H1 (cell line): ENCODE results near the gene RNF13. TPM values are rescaled to one million over a fixed set of nuclear protein-coding genes. Genes with fewer than 3 reads are reported as not detected.

Experiments
- CTCF ChIA-PET: fragments of 300-600 bp; sonication (Branson Sonifier 250); formaldehyde crosslinking; loops from one replicate; lab custom pipeline; 2021; ENCODE audit not compliant: partially characterized antibody; lab: Charles Lee
- POLR2A ChIA-PET: fragments of 300-600 bp; sonication (Branson Sonifier 250); formaldehyde crosslinking; loops from one replicate; lab custom pipeline; 2021; ENCODE audit warnings: inconsistent platforms; ENCODE audit not compliant: partially characterized antibody; lab: Charles Lee
- DNase-seq, 2 experiments: peaks; one replicate each; pipeline versions ENCODE4 v3.0.0 to v3.0.0-alpha.2; 2010 to 2022; ENCODE audit warnings: low spot score in 2 of 2, low read depth in 1 of 2, mixed read lengths in 1 of 2
- FAIRE-seq: peaks from 2 replicates; lab custom pipeline; 2011; peaks lifted over from hg19 to GRCh38; lab: Jason Lieb, UNC
- H2AFZ ChIP-seq: 2 replicates; pipeline ENCODE4 v1.8.1; 2012; ENCODE audit warnings: low read length, inconsistent platforms
- H2AK5ac ChIP-seq: 2 replicates; pipeline ENCODE4 v1.6.1; 2013; ENCODE audit warnings: low read depth, low read length
- H2BK120ac ChIP-seq: replicated peaks from 2 replicates; pipeline ENCODE3; 2013; ENCODE audit warnings: low read depth, low read length, inconsistent platforms
- H2BK12ac ChIP-seq: 2 replicates; pipeline ENCODE4 v1.6.1; 2013; ENCODE audit warnings: low read depth, low read length
- H2BK15ac ChIP-seq: 2 replicates; pipeline ENCODE4 v1.6.1; 2013; ENCODE audit warnings: low read length
- H2BK20ac ChIP-seq: 2 replicates; pipeline ENCODE4 v1.6.1; 2013; ENCODE audit warnings: low read length
- H2BK5ac ChIP-seq: 2 replicates; pipeline ENCODE4 v1.6.1; 2013; ENCODE audit warnings: low read depth, low read length
- H3K14ac ChIP-seq: 2 replicates; pipeline ENCODE4 v1.6.1; 2013; ENCODE audit warnings: inconsistent platforms; ENCODE audit not compliant: insufficient read length
- H3K18ac ChIP-seq: 2 replicates; pipeline ENCODE4 v1.6.1; 2013; ENCODE audit warnings: low read length; ENCODE audit errors: extremely low read depth
- H3K23ac ChIP-seq: 2 replicates; pipeline ENCODE4 v1.6.1; 2013; ENCODE audit warnings: inconsistent platforms; ENCODE audit not compliant: insufficient read length
- H3K23me2 ChIP-seq: 2 replicates; pipeline ENCODE4 v1.6.1; 2013; ENCODE audit warnings: low read depth, low read length
- H3K27ac ChIP-seq: 2 replicates; pipeline ENCODE4 v1.6.1; 2011; ENCODE audit warnings: low read depth, low read length, inconsistent platforms
- H3K27me3 ChIP-seq, 4 experiments: replicated peaks in 1 of 4; 1 replicate in 1 of 4; 2 replicates in 3 of 4; pipeline versions ENCODE4 v1.6.1 to v1.8.1; 2011 to 2013; ENCODE audit warnings: low read length in 3 of 4, mild to moderate bottlenecking in 3 of 4, inconsistent platforms in 2 of 4, mixed read lengths in 2 of 4, moderate library complexity in 1 of 4; ENCODE audit not compliant: control insufficient read depth in 3 of 4, insufficient read depth in 3 of 4; ENCODE audit errors: extremely low read depth in 1 of 4
- H3K36me3 ChIP-seq, 4 experiments: 2 replicates each; pipeline versions ENCODE4 v1.6.1 to v1.8.1; 2011 to 2013; ENCODE audit warnings: mild to moderate bottlenecking in 4 of 4, low read length in 3 of 4, moderate library complexity in 2 of 4, control low read depth in 1 of 4, inconsistent platforms in 1 of 4; ENCODE audit not compliant: insufficient read depth in 4 of 4, control insufficient read depth in 2 of 4
- H3K4ac ChIP-seq: replicated peaks from 2 replicates; pipeline ENCODE3; 2013; ENCODE audit warnings: low read length, low read depth, mixed read lengths, inconsistent platforms; ENCODE audit not compliant: insufficient read length
- H3K4me1 ChIP-seq, 4 experiments: replicated peaks in 1 of 4; 1 replicate in 1 of 4; 2 replicates in 3 of 4; pipeline versions ENCODE4 v1.6.1 to v1.8.1; 2011 to 2013; ENCODE audit warnings: low read length in 3 of 4, inconsistent platforms in 2 of 4, mixed read lengths in 1 of 4; ENCODE audit not compliant: insufficient read depth in 4 of 4, control insufficient read depth in 3 of 4
- H3K4me2 ChIP-seq, 2 experiments: 2 replicates each; pipeline versions ENCODE4 v1.6.1 to v1.8.1; 2011 to 2013; ENCODE audit warnings: low read depth in 2 of 2, low read length in 2 of 2, control low read depth in 1 of 2, inconsistent platforms in 1 of 2, mild to moderate bottlenecking in 1 of 2; ENCODE audit not compliant: insufficient read depth in 1 of 2
- H3K4me3 ChIP-seq, 4 experiments: fragments of 200-600, 300-600 bp in 1 of 4; sonication (generic), shearing (Covaris generic), sonication (Bioruptor Twin) in 1 of 4; 2 replicates each; pipeline versions ENCODE4 v1.5.1 to v1.8.1; 2011 to 2016; ENCODE audit warnings: low read length in 4 of 4, low read depth in 3 of 4, control low read depth in 2 of 4, inconsistent platforms in 2 of 4, mild to moderate bottlenecking in 2 of 4, mixed read lengths in 1 of 4, moderate library complexity in 1 of 4; ENCODE audit not compliant: insufficient read depth in 2 of 4; ENCODE audit errors: extremely low read depth in 1 of 4
- H3K56ac ChIP-seq: replicated peaks from 2 replicates; pipeline ENCODE3; 2013; ENCODE audit warnings: low read depth, mild to moderate bottlenecking, mixed read lengths, low read length, inconsistent platforms; ENCODE audit not compliant: insufficient read length
- H3K79me1 ChIP-seq: 2 replicates; pipeline ENCODE4 v1.6.1; 2013; ENCODE audit warnings: low read depth, low read length, control low read depth
- H3K79me2 ChIP-seq, 2 experiments: 2 replicates each; pipeline versions ENCODE4 v1.6.1 to v1.8.1; 2012 to 2013; ENCODE audit warnings: low read length in 2 of 2, mild to moderate bottlenecking in 2 of 2, inconsistent platforms in 1 of 2; ENCODE audit not compliant: insufficient read depth in 2 of 2, control insufficient read depth in 1 of 2
- H3K9ac ChIP-seq, 4 experiments: replicated peaks in 1 of 4; 1 replicate in 1 of 4; 2 replicates in 3 of 4; pipeline versions ENCODE4 v1.6.1 to v1.8.1; 2011 to 2013; ENCODE audit warnings: low read depth in 3 of 4, low read length in 3 of 4, control low read depth in 2 of 4, mild to moderate bottlenecking in 2 of 4, moderate library complexity in 2 of 4, inconsistent platforms in 1 of 4; ENCODE audit errors: extremely low read depth in 1 of 4
- H3K9me3 ChIP-seq, 2 experiments: 2 replicates each; pipeline versions ENCODE4 v1.6.1 to v1.8.1; 2012 to 2013; ENCODE audit warnings: mild to moderate bottlenecking in 2 of 2, moderate library complexity in 2 of 2, control low read depth in 1 of 2, inconsistent platforms in 1 of 2, low read depth in 1 of 2, low read length in 1 of 2, mixed read lengths in 1 of 2; ENCODE audit not compliant: insufficient read depth in 2 of 2
- H4K20me1 ChIP-seq, 2 experiments: replicated peaks in 1 of 2; 2 replicates each; pipeline versions ENCODE3 to v1.8.1; 2011 to 2013; ENCODE audit warnings: inconsistent platforms in 2 of 2, low read length in 2 of 2, mild to moderate bottlenecking in 1 of 2; ENCODE audit not compliant: insufficient read depth in 2 of 2, control insufficient read depth in 1 of 2
- H4K5ac ChIP-seq: 2 replicates; pipeline ENCODE4 v1.6.1; 2013; ENCODE audit warnings: low read length, low read depth, mixed read lengths, inconsistent platforms; ENCODE audit not compliant: insufficient read length
- H4K8ac ChIP-seq: 2 replicates; pipeline ENCODE4 v1.8.0; 2013; ENCODE audit warnings: mild to moderate bottlenecking, moderate library complexity, low read length, inconsistent platforms; ENCODE audit not compliant: insufficient read depth; ENCODE audit errors: extremely low read depth
- H4K91ac ChIP-seq: replicated peaks from 2 replicates; pipeline ENCODE3; 2013; ENCODE audit warnings: low read length, mixed read lengths, inconsistent platforms; ENCODE audit not compliant: insufficient read length
- FOSL1 ChIP-seq: IDR thresholded peaks from 2 replicates; pipeline ENCODE4 v1.6.1; 2011; ENCODE audit warnings: mild to moderate bottlenecking, low read depth, low read length, moderate library complexity; ENCODE audit not compliant: insufficient read depth
- HDAC2 ChIP-seq, 2 experiments: fragments of 300-600 bp in 1 of 2; sonication (generic) in 1 of 2; IDR thresholded peaks; 2 replicates each; pipeline ENCODE4 v1.6.1; 2011 to 2012; ENCODE audit warnings: low read depth in 2 of 2, low read length in 2 of 2, mild to moderate bottlenecking in 2 of 2, moderate library complexity in 2 of 2, borderline replicate concordance in 1 of 2, inconsistent platforms in 1 of 2
- HDAC6 ChIP-seq: IDR thresholded peaks from one replicate; pipeline ENCODE4 v1.7.1; 2012; ENCODE audit warnings: low read depth, mild to moderate bottlenecking, inconsistent platforms, low read length, moderate library complexity
- MAFK ChIP-seq: IDR thresholded peaks from 2 replicates; pipeline ENCODE4 v1.6.1; 2012; ENCODE audit warnings: low read depth, mild to moderate bottlenecking, improper control_type of control experiment, low read length
- POLR2A ChIP-seq, 2 experiments: IDR thresholded peaks; 1 replicate in 1 of 2; 2 replicates in 1 of 2; pipeline ENCODE4 v1.6.1; 2011; ENCODE audit warnings: low read depth in 2 of 2, low read length in 2 of 2, mild to moderate bottlenecking in 2 of 2; ENCODE audit errors: control extremely low read depth in 1 of 2
- SIX5 ChIP-seq: IDR thresholded peaks from 2 replicates; pipeline ENCODE4 v1.6.1; 2011; ENCODE audit warnings: mild to moderate bottlenecking, low read depth, low read length
- SP1 ChIP-seq: IDR thresholded peaks from 2 replicates; pipeline ENCODE4 v1.6.1; 2011; ENCODE audit warnings: low read depth, low read length
- SP2 ChIP-seq: IDR thresholded peaks from 2 replicates; pipeline ENCODE4 v1.6.1; 2012; ENCODE audit warnings: mild to moderate bottlenecking, low read length, inconsistent platforms
- TAF1 ChIP-seq: IDR thresholded peaks from 2 replicates; pipeline ENCODE4 v1.6.1; 2011; ENCODE audit warnings: mild to moderate bottlenecking, low read depth, low read length
- TEAD4 ChIP-seq: IDR thresholded peaks from 2 replicates; pipeline ENCODE4 v1.6.1; 2012; ENCODE audit warnings: low read depth, low read length, inconsistent platforms, mixed read lengths
- YY1 ChIP-seq: IDR thresholded peaks from 2 replicates; pipeline ENCODE4 v1.6.1; 2011; ENCODE audit warnings: low read depth, mild to moderate bottlenecking, low read length
- ZNF274 ChIP-seq: IDR thresholded peaks from 2 replicates; pipeline ENCODE4 v1.7.0; 2012; ENCODE audit warnings: low read length, borderline replicate concordance; ENCODE audit errors: extremely low read depth
- WGBS, 2 experiments: shearing (Covaris generic) in 1 of 2; methylation state at CpG; one replicate each; pipeline versions ENCODE4 v1.1.6 to v1.1.7; 2013 to 2015; ENCODE audit warnings: low lambda C conversion rate in 2 of 2, mixed read lengths in 2 of 2, inconsistent platforms in 1 of 2, low coverage in 1 of 2, missing lambda C conversion rate in 1 of 2; ENCODE audit not compliant: insufficient replicate concordance in 2 of 2, insufficient coverage in 1 of 2, insufficient read length in 1 of 2; ENCODE audit errors: extremely low coverage in 1 of 2, missing lambda C conversion rate in 1 of 2; 5-methylcytosine and 5-hydroxymethylcytosine counted together
- polyA plus RNA-seq, 7 experiments: library from polyadenylated mRNA; depleted of rRNA in 3 of 7; stranded (reverse) in 5 of 7; unstranded in 2 of 7; fragments of >200 nt in 5 of 7; fragments of 200-250 nt in 2 of 7; gene quantifications; 1 replicate in 5 of 7; 2 replicates in 1 of 7; 4 replicates in 1 of 7; pipeline versions ENCODE4 v1.2.1 to v1.2.3, GENCODE V29; 2011 to 2013; ENCODE audit warnings: missing spikeins in 2 of 7, mixed read lengths in 2 of 7
- total RNA-seq: library from RNA; stranded (reverse); fragmentation: NEBNext Ultra II Directional; extraction: Animal tissue kit (Norgen Biotek cat#: 25700); gene quantifications from 2 replicates; pipeline ENCODE4 v1.2.1, GENCODE V29; 2021

Gene RNF13
- total and polyA plus RNA-seq, 2 of the 8 experiments (the other 6 are each of a cell fraction or from before 2014, with no cell fraction given) = 19.4 to 35.4 TPM

DNA sequence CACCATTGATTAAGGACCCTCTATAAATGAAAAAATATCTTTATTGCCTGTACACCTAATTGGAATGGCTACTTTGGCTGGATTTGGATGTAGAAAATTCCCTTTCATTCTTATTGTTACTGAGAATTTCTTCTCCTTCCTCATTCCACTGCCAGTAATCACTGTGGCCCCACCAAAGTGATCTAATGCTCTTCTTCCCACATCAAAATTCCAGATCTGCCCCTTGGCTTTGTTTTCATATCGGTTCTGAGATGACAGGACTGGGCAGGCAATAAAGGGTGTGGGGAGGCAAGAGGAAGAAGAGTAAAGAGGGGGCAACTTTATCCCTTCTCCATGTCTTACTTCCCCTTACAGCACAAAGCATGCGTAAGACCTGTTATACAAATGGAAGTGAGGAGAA is 22.7 kb upstream of the RNF13 start:
- no peak for TF ChIP-seq ZNF274
- TF ChIP-seq TAF1 = no peak
- no peak for TF ChIP-seq YY1
- no peak for TF ChIP-seq SIX5
- no peak for TF ChIP-seq FOSL1
- TF ChIP-seq HDAC6 = no peak
- TF ChIP-seq MAFK = no peak
- no peak for TF ChIP-seq HDAC2 (IDR thresholded peaks at IDR 0.05; ENCODE audit: borderline replicate concordance in 1 of 2, low read depth in 2 of 2, low read length in 2 of 2)
- TF ChIP-seq POLR2A (IDR thresholded peaks at IDR 0.05; ENCODE audit: control extremely low read depth in 1 of 2, low read depth in 2 of 2, low read length in 2 of 2) = no peak
- TF ChIP-seq TEAD4 = no peak
- TF ChIP-seq SP2 = no peak
- no peak for TF ChIP-seq SP1
- Histone ChIP-seq H2BK12ac (no peak overlapping the region), H3K4me2 (no peak overlapping the region), H2BK15ac (no peak overlapping the region), H2AK5ac (no peak overlapping the region), H3K79me2 (no peaks in the 10 kb centered on the region), H3K56ac (no peak overlapping the region), H3K18ac (no peak overlapping the region), H4K8ac (no peak overlapping the region), H3K23ac (no peak overlapping the region), H2BK120ac (no peak overlapping the region), H3K27ac (no peak overlapping the region), H4K5ac (no peak overlapping the region), H3K23me2 (no peaks in the 10 kb centered on the region), H3K36me3 (no peaks in the 10 kb centered on the region), H2BK20ac (no peak overlapping the region), H3K79me1 (no peaks in the 10 kb centered on the region), H3K4ac (no peak overlapping the region), H3K4me1 (no peaks in the 10 kb centered on the region), H3K27me3 (no peaks in the 10 kb centered on the region), H4K20me1 (no peaks in the 10 kb centered on the region), H3K9ac (no peak overlapping the region), H2BK5ac (no peak overlapping the region), H4K91ac (no peak overlapping the region), H3K4me3 (no peak overlapping the region), H2AFZ (no peak overlapping the region), H3K14ac (no peak overlapping the region), H3K9me3 (no peaks in the 10 kb centered on the region)
- ChIA-PET CTCF (interaction anchor here (1.3 to 1.7 kb wide), 2 partner anchors 12 to 18 kb away, joined by 3 to 6 read pairs; no protein-coding TSS in a partner anchor), POLR2A (no interaction called here)
- DNase-seq = no peak
- 82% methylated on average over 2 of the region's 2 CpGs; no CpG with 5 or more reads in 1 of the 2 experiments for WGBS, 2 experiments
- no peak for FAIRE-seq
